ENCODE results near the gene NDRG2.
"Not testable (repeated sequence)": the region's sequence is repeated elsewhere in the genome, so short reads cannot be mapped to it uniquely, and the experiment has no call there.

The NDRG2 gene

GRCh38 chr14:21055432-21056117 is 30.7 kb upstream of the NDRG2 start:
- no peak for DNase-seq (ENCODE audit: low read depth)

GRCh38 chr14:21054768-21055145 is 29.9 kb upstream of the NDRG2 start:
- no peak for DNase-seq (ENCODE audit: low read depth)

GRCh38 chr14:21054123-21054767 is 29.4 kb upstream of the NDRG2 start:
- DNase-seq (ENCODE audit: low read depth) = no peak

GRCh38 chr14:21053184-21054122 is 28.6 kb upstream of the NDRG2 start:
- no peak for DNase-seq (ENCODE audit: low read depth)

GRCh38 chr14:21050597-21050996 is 25.7 kb upstream of the NDRG2 start:
- DNase-seq (ENCODE audit: low read depth) = no peak

- no peak for DNase-seq (ENCODE audit: low read depth)
Measured at GRCh38 chr14:21049271-21049673, 24.4 kb upstream of the NDRG2 start.

- no peak for DNase-seq (ENCODE audit: low read depth)
Measured at GRCh38 chr14:21048638-21049037, 23.8 kb upstream of the NDRG2 start.

GRCh38 chr14:21047378-21047781 is 22.5 kb upstream of the NDRG2 start:
- DNase-seq (ENCODE audit: low read depth) = no peak

GRCh38 chr14:21043974-21044618 is 19.2 kb upstream of the NDRG2 start:
- no peak for DNase-seq (ENCODE audit: low read depth)

GRCh38 chr14:21043387-21043973 is 18.6 kb upstream of the NDRG2 start:
- no peak for DNase-seq (ENCODE audit: low read depth)

- DNase-seq (ENCODE audit: low read depth) = no peak
Measured at GRCh38 chr14:21042918-21043317, 18.1 kb upstream of the NDRG2 start.

- no peak for DNase-seq (ENCODE audit: low read depth)
Measured at GRCh38 chr14:21041676-21042433, 17.0 kb upstream of the NDRG2 start, which contains the start of gene RNASE7. Gene RNASE7 (plus strand): TSS chr14:21042362. CDS start chr14:21042993, 631 bp downstream.

GRCh38 chr14:21040941-21041340 is 16.1 kb upstream of the NDRG2 start:
- not testable (repeated sequence) for DNase-seq (ENCODE audit: low read depth)

GRCh38 chr14:21040370-21040925 is 15.6 kb upstream of the NDRG2 start:
- no peak for DNase-seq (ENCODE audit: low read depth)

- no peak for DNase-seq (ENCODE audit: low read depth)
Measured at GRCh38 chr14:21039585-21040369, 14.9 kb upstream of the NDRG2 start.

GRCh38 chr14:21038441-21039422 is 13.9 kb upstream of the NDRG2 start:
- DNase-seq (ENCODE audit: low read depth) = no peak

GRCh38 chr14:21037156-21037555 is 12.3 kb upstream of the NDRG2 start:
- no peak for DNase-seq (ENCODE audit: low read depth)

- DNase-seq (ENCODE audit: low read depth) = no peak
Measured at GRCh38 chr14:21036751-21037150, 11.9 kb upstream of the NDRG2 start.

- no peak for DNase-seq (ENCODE audit: low read depth)
Measured at GRCh38 chr14:21034707-21035106, 9.8 kb upstream of the NDRG2 start, which contains the start of gene RNASE13. Gene RNASE13 (minus strand): TSS chr14:21034807. CDS start chr14:21034288, 519 bp downstream.
